Measurements from ENCODE around the gene CADM1.

Gene CADM1

GRCh38 chr11:115311949-115312348 is 192.3 kb downstream of the CADM1 start:
- no peak for DNase-seq

GRCh38 chr11:115306689-115307088 is 197.5 kb downstream of the CADM1 start:
- no peak for DNase-seq

- no peak for DNase-seq
Measured at GRCh38 chr11:115304774-115305472, 199.3 kb downstream of the CADM1 start.

- no peak for DNase-seq
Measured at GRCh38 chr11:115303929-115304531, 200.2 kb downstream of the CADM1 start.

GRCh38 chr11:115302946-115303703 is 201.1 kb downstream of the CADM1 start:
- no peak for DNase-seq

GRCh38 chr11:115300660-115301428 is 203.4 kb downstream of the CADM1 start:
- DNase-seq: no peak

- DNase-seq: no peak
Measured at GRCh38 chr11:115298300-115299012, 205.8 kb downstream of the CADM1 start.

- DNase-seq: no peak
Measured at GRCh38 chr11:115297330-115297729, 206.9 kb downstream of the CADM1 start.

- DNase-seq: no peak
Measured at GRCh38 chr11:115291325-115291724, 212.9 kb downstream of the CADM1 start.

GRCh38 chr11:115290893-115291292 is 213.3 kb downstream of the CADM1 start:
- DNase-seq: no peak

- no peak for DNase-seq
Measured at GRCh38 chr11:115290479-115290878, 213.7 kb downstream of the CADM1 start.

- DNase-seq: no peak
Measured at GRCh38 chr11:115287266-115287665, 216.9 kb downstream of the CADM1 start.

- DNase-seq: no peak
Measured at GRCh38 chr11:115286614-115287013, 217.6 kb downstream of the CADM1 start.

GRCh38 chr11:115284773-115285172 is 219.4 kb downstream of the CADM1 start:
- no peak for DNase-seq

- DNase-seq: no peak
Measured at GRCh38 chr11:115282923-115283322, 221.3 kb downstream of the CADM1 start.

- no peak for DNase-seq
Measured at GRCh38 chr11:115280775-115281174, 223.4 kb downstream of the CADM1 start.

- DNase-seq: no peak
Measured at GRCh38 chr11:115279813-115280761, 224.1 kb downstream of the CADM1 start.

- DNase-seq: no peak
Measured at GRCh38 chr11:115276799-115277198, 227.4 kb downstream of the CADM1 start.

- DNase-seq: no peak
Measured at GRCh38 chr11:115276191-115276590, 228.0 kb downstream of the CADM1 start.

GRCh38 chr11:115275045-115275444 is 229.2 kb downstream of the CADM1 start:
- DNase-seq: no peak

- no peak for DNase-seq
Measured at GRCh38 chr11:115272925-115273324, 231.3 kb downstream of the CADM1 start.
